ENCODE results near the gene POLR2F.
A peak's percentile ranks its signal among the peaks of the same experiment; 100 is the strongest.

Gene POLR2F

GRCh38 chr22:37982938-37983859, 29.7 kb downstream of the POLR2F start:
- Histone ChIP-seq H3K27ac (0 out of 22 replicates have a peak overlapping the region, but pooled peaks of 1 of the 11 experiments have one; percentile 33), H3K9ac (peak overlapping the region in 1 of 11 experiments; percentile 41; a peak in 1 of 22 replicates), H3K4me1 (peaks cover 15 to 91% (median 85%) of the 10 kb centered on the region in 10 experiments), H3K36me3 (peaks cover 0 to 11% (median 6%) of the 10 kb centered on the region in 11 experiments; a peak in 5 of 22 replicates), H3K9me3 (replicated peaks in 1 of 11) (peaks cover 0 to 9% (median 0%) of the 10 kb centered on the region in 11 experiments; a peak in 5 of 22 replicates), H3K4me2 (peak overlapping the region in 9 of 11 experiments; percentile 15 to 95 (median 77); a peak in 14 of 22 replicates), H3K27me3 (no peaks in the 10 kb centered on the region), H3K4me3 (no peak overlapping the region), H4K20me1 (peaks cover 0 to 20% (median 0%) of the 10 kb centered on the region in 11 experiments; a peak in 4 of 22 replicates)
- TF ChIP-seq Cebpa-rat (IDR thresholded peaks at IDR 0.05) = no peak

DNA sequence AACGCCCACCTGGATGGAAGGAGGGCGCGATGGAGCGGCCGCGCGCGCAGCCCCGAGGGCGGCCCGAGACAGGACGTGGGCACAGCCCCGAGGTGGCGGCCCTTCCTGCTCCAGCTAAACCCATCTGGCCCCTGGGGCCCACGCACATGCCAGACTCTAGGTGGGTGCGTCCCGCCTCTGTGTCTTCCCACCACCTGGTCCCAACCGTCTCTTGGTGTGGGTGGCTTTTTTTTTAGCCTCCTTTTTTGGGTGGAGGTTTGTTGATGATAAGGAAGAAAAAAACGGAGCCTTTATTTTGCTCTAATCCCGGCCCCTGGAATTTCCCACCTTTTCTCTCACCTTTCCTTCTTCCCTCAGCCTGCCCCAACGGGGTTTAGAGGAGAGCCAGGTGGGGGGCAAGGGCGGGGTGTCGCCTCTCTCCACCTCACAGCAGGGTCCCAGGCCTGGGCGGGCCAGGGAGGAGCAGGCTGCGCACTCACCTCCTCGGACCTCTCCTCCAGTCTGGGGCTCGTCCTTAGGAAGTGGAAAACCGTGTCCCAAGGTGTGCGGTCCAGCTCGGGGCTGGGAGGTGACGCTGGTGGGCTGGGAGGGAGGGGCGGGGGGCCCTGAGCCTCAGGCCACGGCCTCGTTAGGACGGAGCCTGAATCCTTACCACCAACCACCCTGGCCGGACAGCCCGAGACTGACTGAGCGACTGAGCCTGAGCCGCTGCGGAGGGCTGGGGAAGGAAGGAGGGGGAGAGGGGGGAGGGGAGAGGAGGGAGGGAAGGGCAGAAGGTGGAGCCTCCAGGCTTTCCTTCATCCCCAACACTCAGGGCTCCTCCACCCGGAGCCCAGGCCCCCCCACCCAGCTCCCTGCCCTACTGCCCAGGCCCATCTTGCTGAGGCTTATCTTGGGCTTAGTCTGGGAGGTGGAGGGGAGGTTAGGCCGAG, 30.6 kb downstream of the POLR2F start, which contains the start of gene SOX10:
SOX10 (minus strand) TSS at position 696 of the 932 bp plus-strand sequence. CDS start 771 bp downstream, outside the sequence.
- no peak for TF ChIP-seq Cebpa-rat (IDR thresholded peaks at IDR 0.05)
- H3K27me3 ChIP-seq = no peaks in the 10 kb centered on the region
- no peak within 1 kb of the TSS for H3K4me3 ChIP-seq
- peak within 1 kb of the TSS in 8 of 11 experiments; percentile 12 to 95 (median 58); a peak in 14 of 22 replicates for H3K4me2 ChIP-seq
- peaks cover 15 to 83% (median 79%) of the 10 kb centered on the region in 10 experiments for H3K4me1 ChIP-seq
- peak within 1 kb of the TSS in 2 of 11 experiments; percentile 29 to 41; a peak in 2 of 22 replicates for H3K9ac ChIP-seq
- H4K20me1 ChIP-seq = peaks cover 0 to 18% (median 0%) of the 10 kb centered on the region in 11 experiments; a peak in 3 of 22 replicates
- H3K36me3 ChIP-seq = peaks cover 0 to 11% (median 6%) of the 10 kb centered on the region in 11 experiments; a peak in 5 of 22 replicates
- peaks cover 0 to 9% (median 0%) of the 10 kb centered on the region in 11 experiments; a peak in 5 of 22 replicates for H3K9me3 ChIP-seq (replicated peaks in 1 of 11)
- peak within 1 kb of the TSS in 3 of 11 experiments; percentile 8 to 33 (median 17); a peak in 2 of 22 replicates for H3K27ac ChIP-seq

DNA sequence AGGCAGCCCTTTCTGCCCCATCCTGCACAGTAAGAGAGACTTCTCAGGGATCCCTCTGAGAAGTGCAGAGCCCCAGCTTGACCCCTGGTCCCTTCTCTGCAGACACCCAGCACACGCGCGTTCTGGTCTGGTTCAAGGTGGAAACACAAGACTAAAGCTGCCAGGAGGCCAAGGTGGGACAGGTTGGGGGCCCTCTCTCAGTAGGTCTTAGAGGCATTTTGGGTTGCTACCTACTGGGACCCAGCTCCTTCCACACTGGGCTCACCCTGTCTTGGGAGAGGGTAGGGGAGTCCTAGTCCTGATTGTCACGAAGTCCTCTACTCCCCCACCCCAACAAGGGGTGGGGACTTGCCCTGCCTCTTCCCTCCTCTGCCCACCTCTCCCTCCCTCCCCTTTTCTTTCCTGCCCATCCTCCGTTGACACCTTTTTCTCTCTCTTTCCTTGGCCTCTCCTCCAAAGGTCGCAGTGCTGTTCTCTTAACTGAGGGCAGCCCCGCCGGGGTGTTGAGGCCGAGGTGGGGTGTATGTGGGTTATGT, 31.6 kb downstream of the POLR2F start:
- TF ChIP-seq Cebpa-rat (IDR thresholded peaks at IDR 0.05) = no peak
- Histone ChIP-seq H4K20me1 (peaks cover 0 to 18% (median 0%) of the 10 kb centered on the region in 11 experiments; a peak in 3 of 22 replicates), H3K9ac (no peak overlapping the region), H3K4me2 (peak overlapping the region in 7 of 11 experiments; percentile 11 to 68 (median 62); a peak in 10 of 22 replicates), H3K27me3 (no peaks in the 10 kb centered on the region), H3K27ac (0 out of 22 replicates have a peak overlapping the region, but pooled peaks of 1 of the 11 experiments have one; percentile 8), H3K9me3 (replicated peaks in 1 of 11) (peaks cover 0 to 9% (median 0%) of the 10 kb centered on the region in 11 experiments; a peak in 5 of 22 replicates), H3K36me3 (peaks cover 0 to 11% (median 6%) of the 10 kb centered on the region in 11 experiments; a peak in 5 of 22 replicates), H3K4me1 (peaks cover 15 to 73% (median 69%) of the 10 kb centered on the region in 10 experiments), H3K4me3 (no peak overlapping the region)

- TF ChIP-seq Cebpa-rat (IDR thresholded peaks at IDR 0.05) = no peak
- Histone ChIP-seq H3K4me3 (no peak overlapping the region), H3K27me3 (no peaks in the 10 kb centered on the region), H3K4me2 (peak overlapping the region; percentile 48 to 80 (median 63); a peak in 20 of 22 replicates), H3K36me3 (peaks cover 0 to 11% (median 6%) of the 10 kb centered on the region in 11 experiments; a peak in 5 of 22 replicates), H4K20me1 (peaks cover 0 to 16% (median 0%) of the 10 kb centered on the region in 11 experiments; a peak in 2 of 22 replicates), H3K9me3 (replicated peaks in 1 of 11) (peaks cover 0 to 9% (median 0%) of the 10 kb centered on the region in 11 experiments; a peak in 5 of 22 replicates), H3K4me1 (peaks cover 13 to 66% (median 62%) of the 10 kb centered on the region in 10 experiments), H3K9ac (peak overlapping the region in 4 of 11 experiments; percentile 11 to 59 (median 32); a peak in 4 of 22 replicates), H3K27ac (peak overlapping the region in 4 of 11 experiments; percentile 1 to 53 (median 37); a peak in 2 of 22 replicates)
Observed at GRCh38 chr22:37985751-37986281, 32.3 kb downstream of the POLR2F start.

DNA sequence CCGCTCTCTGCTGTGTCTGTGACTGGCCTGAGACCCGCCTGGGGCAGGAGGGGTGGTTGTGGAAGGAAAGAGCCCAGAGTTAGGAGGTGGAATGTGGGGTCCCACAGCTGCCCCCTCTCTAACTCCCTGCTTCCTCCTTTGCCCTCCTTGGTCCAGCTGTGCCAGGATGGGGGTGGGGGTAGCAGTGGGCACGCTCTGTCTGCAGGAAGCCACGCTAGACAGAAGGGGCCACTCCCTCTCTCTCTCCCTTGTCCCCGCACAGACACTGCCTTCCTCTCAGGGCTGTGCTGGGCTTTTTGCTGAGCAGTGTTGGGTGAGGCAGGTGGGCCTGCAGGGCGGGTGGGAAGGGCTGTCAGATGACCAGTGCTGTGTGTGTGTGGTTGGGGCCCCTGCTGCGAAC, 32.9 kb downstream of the POLR2F start:
- no peak for TF ChIP-seq Cebpa-rat (IDR thresholded peaks at IDR 0.05)
- peaks cover 13 to 60% (median 56%) of the 10 kb centered on the region in 10 experiments for H3K4me1 ChIP-seq
- H3K9me3 ChIP-seq (replicated peaks in 1 of 11) = peaks cover 0 to 9% (median 0%) of the 10 kb centered on the region in 11 experiments; a peak in 5 of 22 replicates
- peak overlapping the region in 4 of 11 experiments; percentile 1 to 53 (median 37); a peak in 3 of 22 replicates for H3K27ac ChIP-seq
- peaks cover 0 to 11% (median 6%) of the 10 kb centered on the region in 11 experiments; a peak in 5 of 22 replicates for H3K36me3 ChIP-seq
- H4K20me1 ChIP-seq = peaks cover 0 to 15% (median 0%) of the 10 kb centered on the region in 11 experiments; a peak in 2 of 22 replicates
- no peaks in the 10 kb centered on the region for H3K27me3 ChIP-seq
- peak overlapping the region in 6 of 11 experiments; percentile 11 to 59 (median 32); a peak in 6 of 22 replicates for H3K9ac ChIP-seq
- peak overlapping the region; percentile 48 to 80 (median 63); a peak in 21 of 22 replicates for H3K4me2 ChIP-seq
- H3K4me3 ChIP-seq = no peak overlapping the region

DNA sequence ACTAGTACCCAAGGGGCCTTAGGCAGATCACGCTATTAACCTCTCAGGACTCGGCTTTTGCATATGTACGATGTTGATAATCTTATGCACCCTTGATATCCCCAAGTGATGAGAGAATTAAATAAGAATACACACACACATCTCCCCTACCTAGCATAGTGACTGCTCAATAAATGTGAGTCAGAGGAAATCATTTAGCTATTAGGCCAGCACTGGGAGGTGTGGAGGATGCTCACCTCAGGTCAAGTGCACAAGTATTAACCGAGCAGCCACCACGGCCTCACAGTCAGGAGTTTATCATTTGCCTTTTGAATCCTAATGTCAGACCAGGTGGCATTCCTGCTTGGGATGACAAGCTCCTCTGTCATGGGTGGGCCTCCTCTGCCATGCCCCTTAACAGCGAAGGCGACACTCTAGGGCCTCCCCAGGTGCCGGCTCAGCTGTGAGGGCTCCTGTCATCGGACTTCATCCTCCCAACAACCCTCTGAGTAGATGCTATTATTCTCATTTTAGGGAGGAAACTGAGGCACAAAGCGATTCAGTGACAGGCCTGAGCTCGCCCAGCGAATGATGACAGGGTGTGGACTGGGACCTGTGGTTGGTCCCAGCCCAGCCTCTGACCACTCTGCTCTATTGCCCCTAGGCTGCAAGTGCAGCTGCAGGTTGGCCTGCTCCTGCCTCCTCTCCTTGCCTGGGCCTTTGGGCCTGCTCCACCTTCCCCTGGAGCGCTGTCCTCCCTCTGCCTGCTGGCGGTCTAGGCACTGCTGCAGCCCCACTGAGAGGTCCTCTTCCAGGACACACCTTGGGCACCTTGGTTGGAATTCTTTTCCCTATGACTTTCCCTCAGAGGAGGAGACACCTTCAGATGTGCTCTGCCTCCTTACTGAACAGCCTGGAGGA, 35.9 kb downstream of the POLR2F start:
- H3K36me3 ChIP-seq = peaks cover 0 to 4% (median 0%) of the 10 kb centered on the region in 11 experiments; a peak in 3 of 22 replicates
- H3K27ac ChIP-seq = no peak overlapping the region
- H3K4me3 ChIP-seq = no peak overlapping the region
- peaks cover 34 to 47% (median 37%) of the 10 kb centered on the region in 10 experiments for H3K4me1 ChIP-seq
- no peaks in the 10 kb centered on the region for H3K9me3 ChIP-seq (replicated peaks in 1 of 11)
- H3K9ac ChIP-seq = no peak overlapping the region
- H3K4me2 ChIP-seq = no peak overlapping the region
- TF ChIP-seq Cebpa-rat (IDR thresholded peaks at IDR 0.05) = no peak
- H3K27me3 ChIP-seq = no peaks in the 10 kb centered on the region
- 0 out of 22 replicates have a peak, but pooled peaks cover 0 to 4% (median 0%) of the 10 kb centered on the region in 11 experiments for H4K20me1 ChIP-seq
